A549 treated with CpdA at 1 μM for 4 hours (cell line): Measurements from ENCODE around the gene RBMX2. TPM values are rescaled to one million over a fixed set of nuclear protein-coding genes. Genes with fewer than 3 reads are reported as not detected.

Source experiments
- total RNA-seq: library from RNA; stranded (reverse); fragments of 200-300 nt; extraction: Qiagen RNA extraction; gene quantifications from 5 replicates; pipeline ENCODE4 v1.2.3, GENCODE V29; 2022; ENCODE audit warnings: low read depth

Gene RBMX2
- 27.5 to 36.7 TPM (median 30.2 TPM) in 5 replicates for total RNA-seq

GRCh38 chrX:130401415-130402207, at the start of gene RBMX2:
TSS of gene RBMX2 (plus strand) at chrX:130401987. CDS start at chrX:130402033, 46 bp downstream.

GRCh38 chrX:130385520-130385919, 16.3 kb upstream of the RBMX2 start, which contains the start of gene GPR119:
TSS of gene GPR119 (minus strand) at chrX:130385674. CDS start at chrX:130385447, 227 bp downstream.

Other genes with a start within 250 kb of the RBMX2 start
- gene AIFM1, start 236.1 kb upstream of the RBMX2 start, total RNA-seq, result 73.3 to 76.6 TPM (median 75.0 TPM) in 5 replicates
- gene RAB33A, start 230.0 kb upstream of the RBMX2 start, total RNA-seq, result 0.14 to 0.47 TPM (median 0.28 TPM) in 5 replicates
- gene ZNF280C, start 133.1 kb upstream of the RBMX2 start, total RNA-seq, result 2.5 to 4.9 TPM (median 2.7 TPM) in 5 replicates
- 18.2 to 21.9 TPM (median 19.6 TPM) in 5 replicates for gene SLC25A14, start 62.1 kb upstream of the RBMX2 start, total RNA-seq
- gene GPR119, start 16.3 kb upstream of the RBMX2 start, total RNA-seq, result not detected in 5 replicates